Hepatocyte (in vitro differentiated cells): ENCODE data around the gene DNMT3B. TPM values are rescaled to one million over a fixed set of nuclear protein-coding genes. Genes with fewer than 3 reads are reported as not detected.

ENCODE experiments used
- DNase-seq: peaks from one replicate; pipeline ENCODE4 v3.0.0-alpha.2; 2016; ENCODE audit warnings: low spot score
- H2AFZ ChIP-seq: fragments of 200-600 bp; sonication (generic); 2 replicates; pipeline ENCODE4 v1.6.0; 2016; ENCODE audit warnings: antibody characterized with exemption, mild to moderate bottlenecking
- H3K27ac ChIP-seq: fragments of 200-600 bp; sonication (generic); 2 replicates; pipeline ENCODE4 v1.5.1; 2016; ENCODE audit warnings: mild to moderate bottlenecking
- H3K27me3 ChIP-seq: fragments of 200-600 bp; sonication (generic); 2 replicates; pipeline ENCODE4 v1.6.1; 2016
- H3K36me3 ChIP-seq: fragments of 200-600 bp; sonication (generic); replicated peaks from 2 replicates; pipeline ENCODE4 v1.5.1; 2016; ENCODE audit warnings: low read depth; ENCODE audit not compliant: insufficient read depth
- H3K4me1 ChIP-seq: fragments of 200-600 bp; sonication (generic); 2 replicates; pipeline ENCODE4 v1.5.1; 2016; ENCODE audit warnings: mild to moderate bottlenecking, moderate library complexity; ENCODE audit not compliant: insufficient read depth
- H3K4me2 ChIP-seq: fragments of 200-600 bp; sonication (generic); 2 replicates; pipeline ENCODE4 v1.6.0; 2016
- H3K4me3 ChIP-seq: fragments of 200-600 bp; sonication (generic); 2 replicates; pipeline ENCODE4 v1.5.1; 2016; ENCODE audit warnings: mild to moderate bottlenecking
- H3K79me2 ChIP-seq: fragments of 200-600 bp; sonication (generic); 2 replicates; pipeline ENCODE4 v1.6.0; 2017; ENCODE audit warnings: mild to moderate bottlenecking
- H3K9me2 ChIP-seq: fragments of 200-600 bp; sonication (generic); replicated peaks from 2 replicates; pipeline ENCODE4 v1.6.0; 2017; ENCODE audit warnings: mild to moderate bottlenecking; ENCODE audit not compliant: insufficient read depth
- H3K9me3 ChIP-seq: fragments of 200-600 bp; sonication (generic); 2 replicates; pipeline ENCODE4 v1.5.1; 2016; ENCODE audit warnings: low read depth, mild to moderate bottlenecking
- H4K20me1 ChIP-seq: fragments of 200-600 bp; sonication (generic); 2 replicates; pipeline ENCODE4 v1.6.0; 2016; ENCODE audit warnings: mild to moderate bottlenecking; ENCODE audit not compliant: insufficient read depth, poor library complexity, severe bottlenecking
- CTCF ChIP-seq: fragments of 200-600 bp; sonication (generic); IDR thresholded peaks from 2 replicates; pipeline ENCODE4 v1.5.1; 2016; ENCODE audit warnings: antibody characterized with exemption, mild to moderate bottlenecking; ENCODE audit not compliant: poor library complexity
- EZH2 ChIP-seq: fragments of 200-600 bp; sonication (generic); IDR thresholded peaks from 2 replicates; pipeline ENCODE4 v1.6.1; 2016; ENCODE audit warnings: antibody characterized with exemption, mild to moderate bottlenecking, borderline replicate concordance
- EZH2phosphoT487 ChIP-seq: fragments of 200-600 bp; sonication (generic); IDR thresholded peaks from one replicate; pipeline ENCODE4 v1.6.1; 2018; ENCODE audit warnings: antibody characterized with exemption, mild to moderate bottlenecking, low read depth, moderate library complexity; ENCODE audit not compliant: unreplicated experiment, severe bottlenecking
- WGBS: methylation state at CpG from one replicate; pipeline ENCODE4 v1.1.6; 2016; ENCODE audit warnings: low lambda C conversion rate; ENCODE audit errors: missing lambda C conversion rate; 5-methylcytosine and 5-hydroxymethylcytosine counted together
- polyA plus RNA-seq: library from polyadenylated mRNA; unstranded; fragments of >200 nt; fragmentation: Nextera tagmentation; extraction: Ambion mirVana; gene quantifications from 2 replicates; pipeline ENCODE4 v1.2.1, GENCODE V29; 2016
- total RNA-seq: library from RNA; depleted of rRNA; stranded (reverse); fragments of >200 nt; gene quantifications from 2 replicates; pipeline ENCODE4 v1.2.3, GENCODE V29; 2014

Gene DNMT3B
- total and polyA plus RNA-seq, 2 experiments from 2014 or later, result 4.3 to 5.2 TPM

GRCh38 chr20:32841632-32842031 lies 79.4 kb downstream of the DNMT3B start:
- no peak for DNase-seq
- no peaks in the 10 kb centered on the region for H3K36me3 ChIP-seq
- H3K4me2 ChIP-seq, result no peak overlapping the region
- H4K20me1 ChIP-seq, result peaks cover 32% of the 10 kb centered on the region
- peaks cover 74% of the 10 kb centered on the region for H3K79me2 ChIP-seq
- TF ChIP-seq EZH2 (no peak), CTCF (no peak), EZH2phosphoT487 (no peak)
- H3K9me3 ChIP-seq, result no peaks in the 10 kb centered on the region
- H3K27me3 ChIP-seq, result no peaks in the 10 kb centered on the region
- no peak overlapping the region for H3K27ac ChIP-seq
- peaks cover 6% of the 10 kb centered on the region for H3K4me1 ChIP-seq
- H3K9me2 ChIP-seq, result no peaks in the 10 kb centered on the region
- H2AFZ ChIP-seq, result no peak overlapping the region
- WGBS, result 94% methylated on average over 2 of the region's 2 CpGs
- H3K4me3 ChIP-seq, result no peak overlapping the region

GRCh38 chr20:32842688-32843524 lies 80.7 kb downstream of the DNMT3B start:
- H3K9me3 ChIP-seq, result no peaks in the 10 kb centered on the region
- DNase-seq, result no peak
- H3K9me2 ChIP-seq, result no peaks in the 10 kb centered on the region
- WGBS, result 87% methylated on average over 8 of the region's 8 CpGs
- H3K36me3 ChIP-seq, result no peaks in the 10 kb centered on the region
- H3K4me3 ChIP-seq, result no peak overlapping the region
- H3K4me2 ChIP-seq, result no peak overlapping the region
- H4K20me1 ChIP-seq, result peaks cover 35% of the 10 kb centered on the region
- H3K27me3 ChIP-seq, result no peaks in the 10 kb centered on the region
- no peak for TF ChIP-seq EZH2
- TF ChIP-seq CTCF, result no peak
- TF ChIP-seq EZH2phosphoT487, result no peak
- no peak overlapping the region for H3K27ac ChIP-seq
- H3K79me2 ChIP-seq, result peaks cover 63% of the 10 kb centered on the region
- H3K4me1 ChIP-seq, result peaks cover 6% of the 10 kb centered on the region
- H2AFZ ChIP-seq, result no peak overlapping the region

- Histone ChIP-seq H3K36me3 (no peaks in the 10 kb centered on the region), H3K9me3 (no peaks in the 10 kb centered on the region), H2AFZ (no peak overlapping the region), H3K79me2 (peaks cover 42% of the 10 kb centered on the region), H3K27me3 (no peaks in the 10 kb centered on the region), H3K4me1 (peaks cover 6% of the 10 kb centered on the region), H3K27ac (peak overlapping the region; percentile 19), H4K20me1 (peaks cover 36% of the 10 kb centered on the region), H3K4me3 (no peak overlapping the region), H3K9me2 (no peaks in the 10 kb centered on the region), H3K4me2 (no peak overlapping the region)
- WGBS, result 88% methylated on average over 2 of the region's 2 CpGs
- no peak for DNase-seq
- TF ChIP-seq EZH2phosphoT487 (no peak), CTCF (no peak), EZH2 (no peak)
These were observed 83.6 kb downstream of the DNMT3B start for GRCh38 chr20:32845786-32846185.
